ENCODE measurements around the gene ARHGEF39. TPM values are rescaled to one million over a fixed set of nuclear protein-coding genes. Genes with fewer than 3 reads are reported as not detected.

Gene ARHGEF39
- total and polyA plus RNA-seq, 8 donors, result 0.20 to 2.0 (median 1.0) TPM

DNA sequence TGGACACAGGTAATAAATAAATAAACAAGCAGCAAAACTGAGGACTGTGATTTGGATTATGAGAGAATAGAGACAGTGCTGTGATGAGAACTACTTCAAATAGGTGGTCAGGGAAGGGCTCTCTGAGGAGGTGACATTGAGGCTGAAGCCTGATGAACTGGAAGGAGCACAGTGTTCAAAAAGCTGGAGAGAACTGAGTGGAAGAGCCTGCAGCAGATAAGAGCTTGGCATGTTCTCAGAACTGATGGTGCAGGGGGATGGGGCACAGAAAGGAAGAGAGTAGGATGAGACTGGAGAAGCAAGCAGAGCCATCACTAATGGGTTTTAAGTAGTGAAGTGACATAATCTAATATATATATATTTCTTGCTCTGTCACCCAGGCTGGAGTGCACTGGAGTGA lies 35.9 kb upstream of the ARHGEF39 start:
- peaks cover 0 to 12% (median 8%) of the 10 kb centered on the region in 3 donors for H3K4me1 ChIP-seq
- intact Hi-C loops (cut with DNase I), result loop anchor here in 1 of 3 donors (10.0 kb wide), 1 partner anchor 56 kb away; no protein-coding TSS in a partner anchor
- H3K27me3 ChIP-seq, result no peaks in the 10 kb centered on the region
- DNase-seq (no peak), ATAC-seq (no peak), FAIRE-seq (no peak)
- no peak overlapping the region for H3K4me3 ChIP-seq
- peaks cover 10 to 86% (median 65%) of the 10 kb centered on the region in 3 donors for H3K36me3 ChIP-seq
- H3K9me3 ChIP-seq, result no peaks in the 10 kb centered on the region
- no peak overlapping the region for H3K27ac ChIP-seq
- TF ChIP-seq, protein P1, sequence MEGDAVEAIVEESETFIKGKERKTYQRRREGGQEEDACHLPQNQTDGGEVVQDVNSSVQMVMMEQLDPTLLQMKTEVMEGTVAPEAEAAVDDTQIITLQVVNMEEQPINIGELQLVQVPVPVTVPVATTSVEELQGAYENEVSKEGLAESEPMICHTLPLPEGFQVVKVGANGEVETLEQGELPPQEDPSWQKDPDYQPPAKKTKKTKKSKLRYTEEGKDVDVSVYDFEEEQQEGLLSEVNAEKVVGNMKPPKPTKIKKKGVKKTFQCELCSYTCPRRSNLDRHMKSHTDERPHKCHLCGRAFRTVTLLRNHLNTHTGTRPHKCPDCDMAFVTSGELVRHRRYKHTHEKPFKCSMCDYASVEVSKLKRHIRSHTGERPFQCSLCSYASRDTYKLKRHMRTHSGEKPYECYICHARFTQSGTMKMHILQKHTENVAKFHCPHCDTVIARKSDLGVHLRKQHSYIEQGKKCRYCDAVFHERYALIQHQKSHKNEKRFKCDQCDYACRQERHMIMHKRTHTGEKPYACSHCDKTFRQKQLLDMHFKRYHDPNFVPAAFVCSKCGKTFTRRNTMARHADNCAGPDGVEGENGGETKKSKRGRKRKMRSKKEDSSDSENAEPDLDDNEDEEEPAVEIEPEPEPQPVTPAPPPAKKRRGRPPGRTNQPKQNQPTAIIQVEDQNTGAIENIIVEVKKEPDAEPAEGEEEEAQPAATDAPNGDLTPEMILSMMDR (IDR thresholded peaks at IDR 0.05), result no peak

- TF ChIP-seq, protein P1 (IDR thresholded peaks at IDR 0.05), result no peak
- DNase-seq, result peak in 1 of 6 donors; percentile 62
- Histone ChIP-seq H3K4me3 (no peak overlapping the region), H3K27me3 (no peaks in the 10 kb centered on the region), H3K9me3 (no peaks in the 10 kb centered on the region), H3K27ac (no peak overlapping the region), H3K4me1 (peaks cover 0 to 14% (median 12%) of the 10 kb centered on the region in 3 donors), H3K36me3 (peaks cover 5 to 77% (median 57%) of the 10 kb centered on the region in 3 donors)
- FAIRE-seq, result no peak
- ATAC-seq, result no peak
- WGBS, 2 donors, result 50% methylated on average over 11 of the region's 11 CpGs
- intact Hi-C loops (cut with DNase I), result loop anchor here in 1 of 3 donors (10.0 kb wide), 1 partner anchor 55 kb away; no protein-coding TSS in a partner anchor
Measured at GRCh38 chr9:35700031-35700430, 35.0 kb upstream of the ARHGEF39 start.

DNA sequence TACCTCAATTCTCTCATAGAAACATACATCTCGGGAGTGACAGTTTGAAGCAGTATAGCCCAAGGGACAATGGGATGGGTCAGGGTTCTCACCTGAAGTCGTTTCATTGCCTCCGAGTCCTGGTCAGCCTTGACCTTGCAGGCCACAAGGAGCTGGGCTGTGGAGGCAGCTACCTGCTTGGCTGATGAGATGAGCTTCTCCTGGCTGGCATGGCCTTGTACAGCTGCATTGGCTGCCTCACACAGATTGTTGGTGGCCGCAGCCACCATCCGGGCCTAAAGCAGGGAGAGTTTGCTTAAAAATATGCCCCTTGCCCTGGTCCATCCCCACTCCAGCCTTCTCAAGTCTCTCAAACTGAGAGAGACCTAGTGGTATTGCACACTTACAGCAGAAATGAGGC lies 33.2 kb upstream of the ARHGEF39 start:
- WGBS, 2 donors, result 89 to 90% methylated on average over 5 of the region's 5 CpGs
- peaks cover 2 to 59% (median 40%) of the 10 kb centered on the region in 3 donors for H3K36me3 ChIP-seq
- FAIRE-seq, result no peak

GRCh38 chr9:35697486-35697885 lies 32.5 kb upstream of the ARHGEF39 start:
- H3K27ac ChIP-seq, result peak overlapping the region in 1 of 4 donors; percentile 40
- H3K4me1 ChIP-seq, result peaks cover 0 to 14% (median 12%) of the 10 kb centered on the region in 3 donors
- TF ChIP-seq, protein P1 (IDR thresholded peaks at IDR 0.05), result no peak
- no peak overlapping the region for H3K4me3 ChIP-seq
- H3K36me3 ChIP-seq, result peaks cover 2 to 51% (median 34%) of the 10 kb centered on the region in 3 donors
- FAIRE-seq (no peak), ATAC-seq (no peak), DNase-seq (peak in 2 of 6 donors; percentile 55 to 72)
- WGBS, 2 donors, result 89 to 91% methylated on average over 14 of the region's 14 CpGs
- no peaks in the 10 kb centered on the region for H3K27me3 ChIP-seq
- H3K9me3 ChIP-seq, result no peaks in the 10 kb centered on the region
- intact Hi-C loops (cut with DNase I), result no loop called here

More for the DNA sequence above, 33.2 kb upstream of the ARHGEF39 start:
- Histone ChIP-seq H3K4me3 (no peak overlapping the region), H3K4me1 (peaks cover 0 to 14% (median 12%) of the 10 kb centered on the region in 3 donors), H3K27ac (no peak overlapping the region), H3K27me3 (no peaks in the 10 kb centered on the region), H3K9me3 (no peaks in the 10 kb centered on the region)
- intact Hi-C loops (cut with DNase I), result no loop called here
- DNase-seq (no peak), ATAC-seq (no peak)
- TF ChIP-seq, protein P1 (IDR thresholded peaks at IDR 0.05), result no peak

DNA sequence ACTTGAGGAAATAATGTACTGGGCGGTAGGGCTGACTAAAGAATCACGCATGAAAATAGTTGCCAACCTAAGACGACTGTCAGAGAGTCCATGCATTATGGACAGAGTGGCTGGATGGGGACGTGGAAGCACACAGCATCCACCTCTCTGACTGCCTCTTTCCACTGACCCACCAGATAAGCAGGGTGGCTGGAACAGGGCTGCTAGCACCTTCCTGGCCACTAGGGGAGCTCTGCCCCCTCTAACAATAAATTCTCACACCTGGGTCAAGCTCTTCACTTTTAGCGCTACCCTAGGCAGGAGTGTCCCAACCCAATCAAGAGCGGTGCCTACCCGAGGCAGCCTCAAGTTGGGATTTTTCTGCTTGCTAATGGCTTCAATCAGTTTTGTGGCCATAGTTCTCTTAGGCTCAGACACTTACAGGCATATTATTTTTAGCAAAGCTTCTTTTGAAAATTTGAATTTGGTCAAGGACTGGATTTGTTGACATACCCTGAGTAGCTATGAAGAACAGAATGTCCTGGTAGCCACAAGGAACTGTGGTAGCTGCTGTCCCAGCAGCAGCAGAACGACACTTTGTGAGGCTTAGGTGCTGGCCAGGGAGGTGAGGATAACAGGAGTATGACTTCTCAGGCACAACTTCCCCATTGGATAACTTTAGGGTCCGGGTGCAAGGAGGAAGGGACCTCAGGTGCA lies 31.7 kb upstream of the ARHGEF39 start:
- H3K27me3 ChIP-seq, result no peaks in the 10 kb centered on the region
- H3K36me3 ChIP-seq, result peaks cover 2 to 43% (median 26%) of the 10 kb centered on the region in 3 donors
- DNase-seq, result peak; percentile 60 to 80 (median 75)
- ATAC-seq, result peak; percentile 71 to 91 (median 84)
- 23 to 24% methylated on average over 9 of the region's 9 CpGs for WGBS, 2 donors
- H3K4me3 ChIP-seq, result no peak overlapping the region
- TF ChIP-seq, protein P1 (IDR thresholded peaks at IDR 0.05), result peak; percentile 82 to 95 (median 91)
- H3K4me1 ChIP-seq, result peaks cover 0 to 14% (median 12%) of the 10 kb centered on the region in 3 donors
- peak overlapping the region; percentile 38 to 67 (median 44) for H3K27ac ChIP-seq
- intact Hi-C loops (cut with DNase I), result no loop called here
- H3K9me3 ChIP-seq, result no peaks in the 10 kb centered on the region
- no peak for FAIRE-seq

All from pancreas (tissue), 10 donors.